Esophagus mucosa (tissue), 1 donor: ENCODE results near the gene SLC6A18. TPM values are rescaled to one million over a fixed set of nuclear protein-coding genes. Genes with fewer than 3 reads are reported as not detected.

Experiments
- ATAC-seq: fragments of 200-7000 bp; cut with Tn5 transposase; one replicate; pipeline ENCODE4 v1.9.1; 2020
- total RNA-seq: library from RNA; stranded (reverse); gene quantifications from one replicate; pipeline ENCODE4 v1.2.4, GENCODE V29; 2023
- donor health status: DM: yes; HTN: yes; CAD: no.

SLC6A18 gene, protein sequence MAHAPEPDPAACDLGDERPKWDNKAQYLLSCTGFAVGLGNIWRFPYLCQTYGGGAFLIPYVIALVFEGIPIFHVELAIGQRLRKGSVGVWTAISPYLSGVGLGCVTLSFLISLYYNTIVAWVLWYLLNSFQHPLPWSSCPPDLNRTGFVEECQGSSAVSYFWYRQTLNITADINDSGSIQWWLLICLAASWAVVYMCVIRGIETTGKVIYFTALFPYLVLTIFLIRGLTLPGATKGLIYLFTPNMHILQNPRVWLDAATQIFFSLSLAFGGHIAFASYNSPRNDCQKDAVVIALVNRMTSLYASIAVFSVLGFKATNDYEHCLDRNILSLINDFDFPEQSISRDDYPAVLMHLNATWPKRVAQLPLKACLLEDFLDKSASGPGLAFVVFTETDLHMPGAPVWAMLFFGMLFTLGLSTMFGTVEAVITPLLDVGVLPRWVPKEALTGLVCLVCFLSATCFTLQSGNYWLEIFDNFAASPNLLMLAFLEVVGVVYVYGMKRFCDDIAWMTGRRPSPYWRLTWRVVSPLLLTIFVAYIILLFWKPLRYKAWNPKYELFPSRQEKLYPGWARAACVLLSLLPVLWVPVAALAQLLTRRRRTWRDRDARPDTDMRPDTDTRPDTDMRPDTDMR
- total RNA-seq, result not detected

DNA sequence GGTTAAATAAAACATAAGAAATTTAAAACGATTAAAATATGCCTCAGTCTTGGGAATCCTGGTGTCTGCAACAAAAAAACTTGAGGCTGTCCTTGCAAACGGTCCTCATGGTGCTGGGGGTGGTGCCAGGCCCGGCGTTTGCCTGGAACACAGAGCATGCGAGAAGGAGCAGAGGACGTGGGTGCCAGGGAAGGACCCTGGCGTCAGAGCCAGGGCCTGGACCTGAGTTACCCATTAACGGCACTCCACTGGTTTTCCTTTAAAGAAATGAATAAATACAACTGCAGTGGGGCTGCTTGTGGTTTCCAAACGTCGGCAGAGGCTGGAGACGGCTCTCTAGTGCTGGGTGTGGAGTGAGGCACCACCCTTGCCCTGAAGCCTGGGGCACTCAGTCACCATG lies at the start of gene SLC6A18:
SLC6A18 (plus strand) TSS at position 301 of the 400 bp plus-strand sequence; CDS start at position 398, 97 bp downstream.
- no peak for ATAC-seq

- no peak for ATAC-seq
Observed at GRCh38 chr5:1175801-1176472, 49.2 kb upstream of the SLC6A18 start.

DNA sequence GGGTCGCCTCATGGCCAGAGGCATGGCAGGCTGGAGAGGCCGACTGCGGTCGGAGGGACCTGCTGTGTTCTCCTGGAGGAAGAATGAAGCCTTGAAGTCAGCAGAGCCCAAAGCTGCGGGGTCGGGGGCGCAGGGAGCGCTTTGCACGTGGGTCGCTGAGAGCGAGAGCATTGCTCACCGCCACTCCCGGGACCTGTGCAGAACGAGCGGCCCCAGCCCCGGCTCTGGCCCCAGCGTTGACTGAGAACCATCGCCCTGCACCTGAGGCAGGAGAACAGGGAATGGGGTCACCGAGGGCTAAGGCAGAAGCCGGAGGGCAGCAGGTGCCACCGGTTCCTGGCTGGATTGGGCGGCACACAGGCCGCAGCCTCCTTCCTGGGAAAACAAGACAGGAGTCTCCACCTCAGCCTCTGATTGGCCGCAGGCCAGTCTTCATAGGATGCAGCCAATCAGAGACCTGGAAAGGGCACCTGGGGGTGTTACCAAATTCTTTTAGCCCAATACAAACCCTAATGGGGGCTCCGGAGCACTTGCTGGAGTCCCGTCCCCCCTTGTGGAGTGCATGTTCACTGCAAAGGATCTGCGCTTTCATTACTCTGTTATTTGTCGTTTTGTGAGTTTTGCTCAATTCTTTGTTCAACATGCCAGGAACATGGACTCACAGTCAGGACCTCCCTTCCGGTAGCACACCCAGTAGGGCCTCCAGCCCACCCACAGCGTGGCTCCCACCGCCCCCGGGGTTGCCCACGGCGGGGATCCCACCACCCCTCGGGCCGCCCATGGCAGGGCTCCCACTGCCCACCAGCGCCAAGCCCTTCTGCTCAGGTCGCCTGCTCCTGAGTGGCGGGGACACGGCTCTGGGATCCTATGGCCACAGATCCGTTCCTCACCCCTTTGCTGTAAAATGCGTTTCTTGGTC lies 48.4 kb upstream of the SLC6A18 start:
- ATAC-seq, result no peak

GRCh38 chr5:1177826-1178528 lies 47.2 kb upstream of the SLC6A18 start:
- ATAC-seq, result no peak

DNA sequence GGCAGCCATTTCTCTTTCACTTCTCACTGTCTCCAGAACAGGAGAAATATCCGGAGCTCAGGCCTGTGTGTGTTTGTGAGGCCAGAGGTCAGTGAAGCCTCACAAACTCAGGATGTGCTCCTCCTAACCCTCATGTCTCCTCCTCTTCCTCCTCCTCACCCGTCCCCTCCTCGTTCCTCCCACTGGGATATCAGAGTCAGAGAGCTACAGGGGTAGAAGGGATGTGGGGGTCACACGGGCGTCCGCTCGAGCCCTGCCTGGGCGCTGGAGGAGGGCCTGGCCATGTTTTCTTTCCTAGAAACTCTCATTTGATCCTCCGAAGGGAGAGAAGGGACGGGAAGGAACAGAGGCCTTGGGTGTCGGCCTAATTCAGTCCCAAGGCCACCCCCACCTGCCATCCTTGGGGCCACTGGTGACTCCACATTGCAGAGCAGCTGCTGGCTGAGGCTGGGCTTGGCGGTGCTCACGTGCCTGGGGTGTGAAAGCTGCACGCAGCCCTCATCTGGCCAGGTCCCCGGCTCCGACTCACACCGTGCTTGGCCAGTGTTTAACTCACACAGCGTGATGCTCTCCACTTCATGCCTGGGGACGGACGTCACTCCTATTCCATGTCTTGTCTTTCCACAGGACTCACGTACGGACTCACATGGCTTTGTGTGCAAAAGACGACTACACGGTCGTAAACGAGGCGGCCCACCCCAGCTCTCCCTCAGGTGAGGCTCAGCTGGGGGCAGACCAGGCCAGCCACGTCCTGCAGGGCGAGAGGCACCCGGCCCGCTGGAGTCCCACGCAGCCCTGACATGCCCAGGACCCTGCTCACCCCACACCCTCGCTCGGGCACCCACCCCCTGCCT lies 46.4 kb upstream of the SLC6A18 start:
- no peak for ATAC-seq

DNA sequence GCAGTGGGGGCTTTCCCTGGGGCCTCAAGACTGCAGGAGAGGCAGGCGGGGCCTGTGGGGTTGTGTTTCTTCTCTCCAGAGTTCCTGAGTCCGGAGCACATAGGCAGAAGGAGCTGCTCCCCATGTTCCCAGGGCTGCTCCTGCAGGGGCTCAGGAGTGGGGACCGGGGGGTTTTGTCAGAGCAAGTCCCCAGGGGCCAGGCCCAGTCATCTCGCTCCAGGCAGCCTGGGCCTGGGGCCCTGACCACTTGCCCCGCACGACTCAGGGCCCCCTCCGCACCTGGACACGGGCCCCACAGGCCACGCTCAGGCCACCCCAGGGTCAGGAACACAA lies 45.8 kb upstream of the SLC6A18 start:
- ATAC-seq, result no peak

DNA sequence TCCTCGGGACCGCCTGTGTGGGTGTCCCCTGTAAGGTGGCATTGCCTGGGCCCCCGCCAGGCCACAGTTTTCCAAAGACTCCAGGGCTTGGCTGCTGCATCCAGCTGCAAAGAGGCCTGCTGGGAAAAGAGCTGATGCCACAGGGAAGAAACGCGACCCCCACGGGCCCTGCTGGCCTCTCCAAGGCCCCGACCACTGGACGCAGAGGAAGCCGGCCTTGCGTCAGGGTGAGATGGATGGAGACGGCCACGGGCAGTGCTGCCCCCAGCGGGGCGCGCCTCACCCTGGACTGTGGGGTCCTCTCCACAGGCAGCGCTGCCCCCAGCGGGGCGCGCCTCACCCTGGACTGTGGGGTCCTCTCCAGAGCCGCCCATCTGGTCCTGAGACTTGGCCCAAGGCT lies 45.1 kb upstream of the SLC6A18 start:
- no peak for ATAC-seq

GRCh38 chr5:1180841-1181271 lies 44.3 kb upstream of the SLC6A18 start:
- ATAC-seq, result no peak

- no peak for ATAC-seq
Observed at GRCh38 chr5:1181451-1182359, 43.5 kb upstream of the SLC6A18 start.

- no peak for ATAC-seq
Observed at GRCh38 chr5:1182360-1182632, 42.9 kb upstream of the SLC6A18 start.

GRCh38 chr5:1182633-1183423 lies 42.4 kb upstream of the SLC6A18 start:
- no peak for ATAC-seq

GRCh38 chr5:1183424-1184162 lies 41.6 kb upstream of the SLC6A18 start:
- ATAC-seq, result no peak

DNA sequence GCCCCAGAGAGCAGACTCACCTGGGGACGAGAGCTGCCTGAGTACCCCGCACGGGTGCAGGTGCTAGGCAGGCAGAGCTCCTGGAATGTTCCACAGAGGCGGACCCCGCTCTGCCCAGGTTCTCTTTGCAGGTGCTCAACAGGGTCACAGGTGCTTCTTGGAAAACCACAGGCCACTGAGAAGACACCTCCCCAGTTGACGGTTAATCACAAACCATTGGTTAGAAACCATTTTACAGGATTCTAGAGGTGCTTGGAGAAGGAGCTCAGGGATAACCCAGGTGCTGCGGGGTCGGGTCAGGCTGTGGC lies 41.1 kb upstream of the SLC6A18 start:
- ATAC-seq, result no peak

DNA sequence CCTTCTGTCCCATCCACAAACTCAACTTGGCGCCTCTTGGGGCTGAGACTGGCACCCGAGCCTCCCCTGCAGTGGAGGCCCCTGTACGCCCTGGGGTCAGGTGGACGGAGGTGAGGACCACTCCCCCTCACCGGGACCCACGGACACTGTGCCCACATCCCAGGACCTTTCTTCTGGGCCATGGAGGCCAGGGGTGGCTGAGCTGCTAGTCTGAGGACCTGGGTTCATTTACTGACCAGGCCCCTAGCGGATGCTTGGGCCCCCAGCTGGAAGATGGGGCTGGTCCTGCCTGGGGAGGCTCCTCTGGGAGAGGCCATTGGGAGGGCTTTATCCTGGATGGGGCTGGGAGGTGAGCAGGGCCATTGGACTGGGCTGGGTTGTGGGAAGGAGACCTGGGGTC lies 40.7 kb upstream of the SLC6A18 start:
- no peak for ATAC-seq

DNA sequence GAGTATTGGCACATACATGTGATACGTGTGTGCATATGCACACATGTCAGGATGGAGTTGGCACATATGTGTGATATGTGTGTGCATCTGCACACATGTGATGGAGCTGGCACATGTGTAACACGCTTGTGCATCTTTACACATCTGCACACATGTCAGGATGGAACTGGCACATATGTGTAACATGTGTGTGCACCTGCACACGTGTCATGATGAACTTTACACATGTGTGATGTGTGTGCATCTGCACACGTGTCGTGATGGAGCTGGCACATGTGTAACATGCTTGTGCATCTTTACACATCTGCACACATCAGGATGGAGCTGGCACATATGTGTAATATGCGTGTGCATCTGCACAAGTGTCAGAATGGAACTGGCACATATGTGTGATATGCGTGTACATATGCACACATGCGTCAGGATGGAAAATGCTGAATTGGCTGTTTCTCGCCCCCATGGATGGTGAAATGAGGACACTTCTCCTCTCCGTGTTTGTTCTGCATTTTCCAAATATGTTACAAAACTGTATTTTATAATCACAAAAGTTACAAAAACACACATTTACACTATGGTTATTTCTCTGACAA lies 40.0 kb upstream of the SLC6A18 start:
- ATAC-seq, result no peak

DNA sequence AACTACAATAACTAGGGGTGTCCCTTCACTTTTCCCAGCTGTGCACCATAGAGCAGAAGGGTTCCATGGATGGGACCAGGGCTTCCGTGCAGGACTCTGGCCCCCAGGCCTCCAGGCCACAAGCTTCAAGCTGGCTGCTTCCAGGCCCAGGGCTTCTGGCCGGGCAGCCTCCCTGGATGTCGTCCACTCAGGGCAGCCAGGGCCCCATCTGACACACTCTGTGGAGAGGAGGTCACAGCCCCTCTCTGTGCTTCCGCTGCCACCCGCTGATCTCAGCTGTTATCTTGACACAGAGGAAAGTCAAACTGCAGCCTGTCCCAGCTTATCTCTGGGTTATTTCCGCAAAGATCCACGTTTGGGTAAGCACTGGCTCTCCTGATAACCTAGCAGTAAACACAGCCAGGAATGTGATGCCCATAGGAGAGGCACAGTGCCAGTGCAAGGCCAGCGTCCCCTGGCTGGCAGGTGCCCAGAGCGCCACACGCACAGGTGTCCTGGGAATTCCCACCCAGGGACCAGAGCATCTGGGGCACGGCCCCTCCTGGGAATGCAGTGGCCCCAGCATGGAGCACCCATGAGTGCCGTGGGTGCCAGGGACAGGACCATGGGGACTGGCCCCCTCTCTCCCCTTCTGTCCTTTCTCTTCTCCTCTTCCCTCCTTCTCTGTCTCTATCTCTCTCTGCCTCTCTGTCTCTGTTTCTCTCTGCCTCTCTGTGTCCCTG lies 39.4 kb upstream of the SLC6A18 start:
- no peak for ATAC-seq

- ATAC-seq, result no peak
Observed at GRCh38 chr5:1186351-1187233, 38.6 kb upstream of the SLC6A18 start.
